ENCODE measurements around the gene RANBP2. TPM values are rescaled to one million over a fixed set of nuclear protein-coding genes. Genes with fewer than 3 reads are reported as not detected.

RANBP2 gene
- total and polyA plus RNA-seq, 9 of the 15 experiments (the other 6 are each of a cell fraction or from before 2014, with no cell fraction given) = 11.7 to 97.4 (median 48.1) TPM

DNA sequence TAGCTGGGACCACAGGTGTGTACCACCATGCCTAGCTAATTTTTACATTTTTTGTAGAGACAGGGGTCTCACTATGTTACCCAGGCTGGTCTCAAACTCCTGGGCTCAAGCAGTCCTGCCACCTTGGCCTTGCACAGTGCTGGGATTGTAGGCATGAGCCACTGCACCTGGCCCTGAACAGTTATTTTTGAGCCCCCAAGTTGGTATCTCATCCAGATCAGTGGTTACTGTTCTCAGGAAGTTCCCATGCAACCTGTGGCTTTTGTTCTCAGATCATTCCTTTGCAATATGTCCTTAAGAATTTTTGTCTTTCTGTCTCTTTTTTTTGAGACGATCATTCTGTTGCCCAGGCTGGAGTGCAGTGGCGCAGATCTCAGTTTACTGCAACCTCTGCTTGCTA lies 59.6 kb downstream of the RANBP2 start (continued):
- TF ChIP-seq, protein P1, sequence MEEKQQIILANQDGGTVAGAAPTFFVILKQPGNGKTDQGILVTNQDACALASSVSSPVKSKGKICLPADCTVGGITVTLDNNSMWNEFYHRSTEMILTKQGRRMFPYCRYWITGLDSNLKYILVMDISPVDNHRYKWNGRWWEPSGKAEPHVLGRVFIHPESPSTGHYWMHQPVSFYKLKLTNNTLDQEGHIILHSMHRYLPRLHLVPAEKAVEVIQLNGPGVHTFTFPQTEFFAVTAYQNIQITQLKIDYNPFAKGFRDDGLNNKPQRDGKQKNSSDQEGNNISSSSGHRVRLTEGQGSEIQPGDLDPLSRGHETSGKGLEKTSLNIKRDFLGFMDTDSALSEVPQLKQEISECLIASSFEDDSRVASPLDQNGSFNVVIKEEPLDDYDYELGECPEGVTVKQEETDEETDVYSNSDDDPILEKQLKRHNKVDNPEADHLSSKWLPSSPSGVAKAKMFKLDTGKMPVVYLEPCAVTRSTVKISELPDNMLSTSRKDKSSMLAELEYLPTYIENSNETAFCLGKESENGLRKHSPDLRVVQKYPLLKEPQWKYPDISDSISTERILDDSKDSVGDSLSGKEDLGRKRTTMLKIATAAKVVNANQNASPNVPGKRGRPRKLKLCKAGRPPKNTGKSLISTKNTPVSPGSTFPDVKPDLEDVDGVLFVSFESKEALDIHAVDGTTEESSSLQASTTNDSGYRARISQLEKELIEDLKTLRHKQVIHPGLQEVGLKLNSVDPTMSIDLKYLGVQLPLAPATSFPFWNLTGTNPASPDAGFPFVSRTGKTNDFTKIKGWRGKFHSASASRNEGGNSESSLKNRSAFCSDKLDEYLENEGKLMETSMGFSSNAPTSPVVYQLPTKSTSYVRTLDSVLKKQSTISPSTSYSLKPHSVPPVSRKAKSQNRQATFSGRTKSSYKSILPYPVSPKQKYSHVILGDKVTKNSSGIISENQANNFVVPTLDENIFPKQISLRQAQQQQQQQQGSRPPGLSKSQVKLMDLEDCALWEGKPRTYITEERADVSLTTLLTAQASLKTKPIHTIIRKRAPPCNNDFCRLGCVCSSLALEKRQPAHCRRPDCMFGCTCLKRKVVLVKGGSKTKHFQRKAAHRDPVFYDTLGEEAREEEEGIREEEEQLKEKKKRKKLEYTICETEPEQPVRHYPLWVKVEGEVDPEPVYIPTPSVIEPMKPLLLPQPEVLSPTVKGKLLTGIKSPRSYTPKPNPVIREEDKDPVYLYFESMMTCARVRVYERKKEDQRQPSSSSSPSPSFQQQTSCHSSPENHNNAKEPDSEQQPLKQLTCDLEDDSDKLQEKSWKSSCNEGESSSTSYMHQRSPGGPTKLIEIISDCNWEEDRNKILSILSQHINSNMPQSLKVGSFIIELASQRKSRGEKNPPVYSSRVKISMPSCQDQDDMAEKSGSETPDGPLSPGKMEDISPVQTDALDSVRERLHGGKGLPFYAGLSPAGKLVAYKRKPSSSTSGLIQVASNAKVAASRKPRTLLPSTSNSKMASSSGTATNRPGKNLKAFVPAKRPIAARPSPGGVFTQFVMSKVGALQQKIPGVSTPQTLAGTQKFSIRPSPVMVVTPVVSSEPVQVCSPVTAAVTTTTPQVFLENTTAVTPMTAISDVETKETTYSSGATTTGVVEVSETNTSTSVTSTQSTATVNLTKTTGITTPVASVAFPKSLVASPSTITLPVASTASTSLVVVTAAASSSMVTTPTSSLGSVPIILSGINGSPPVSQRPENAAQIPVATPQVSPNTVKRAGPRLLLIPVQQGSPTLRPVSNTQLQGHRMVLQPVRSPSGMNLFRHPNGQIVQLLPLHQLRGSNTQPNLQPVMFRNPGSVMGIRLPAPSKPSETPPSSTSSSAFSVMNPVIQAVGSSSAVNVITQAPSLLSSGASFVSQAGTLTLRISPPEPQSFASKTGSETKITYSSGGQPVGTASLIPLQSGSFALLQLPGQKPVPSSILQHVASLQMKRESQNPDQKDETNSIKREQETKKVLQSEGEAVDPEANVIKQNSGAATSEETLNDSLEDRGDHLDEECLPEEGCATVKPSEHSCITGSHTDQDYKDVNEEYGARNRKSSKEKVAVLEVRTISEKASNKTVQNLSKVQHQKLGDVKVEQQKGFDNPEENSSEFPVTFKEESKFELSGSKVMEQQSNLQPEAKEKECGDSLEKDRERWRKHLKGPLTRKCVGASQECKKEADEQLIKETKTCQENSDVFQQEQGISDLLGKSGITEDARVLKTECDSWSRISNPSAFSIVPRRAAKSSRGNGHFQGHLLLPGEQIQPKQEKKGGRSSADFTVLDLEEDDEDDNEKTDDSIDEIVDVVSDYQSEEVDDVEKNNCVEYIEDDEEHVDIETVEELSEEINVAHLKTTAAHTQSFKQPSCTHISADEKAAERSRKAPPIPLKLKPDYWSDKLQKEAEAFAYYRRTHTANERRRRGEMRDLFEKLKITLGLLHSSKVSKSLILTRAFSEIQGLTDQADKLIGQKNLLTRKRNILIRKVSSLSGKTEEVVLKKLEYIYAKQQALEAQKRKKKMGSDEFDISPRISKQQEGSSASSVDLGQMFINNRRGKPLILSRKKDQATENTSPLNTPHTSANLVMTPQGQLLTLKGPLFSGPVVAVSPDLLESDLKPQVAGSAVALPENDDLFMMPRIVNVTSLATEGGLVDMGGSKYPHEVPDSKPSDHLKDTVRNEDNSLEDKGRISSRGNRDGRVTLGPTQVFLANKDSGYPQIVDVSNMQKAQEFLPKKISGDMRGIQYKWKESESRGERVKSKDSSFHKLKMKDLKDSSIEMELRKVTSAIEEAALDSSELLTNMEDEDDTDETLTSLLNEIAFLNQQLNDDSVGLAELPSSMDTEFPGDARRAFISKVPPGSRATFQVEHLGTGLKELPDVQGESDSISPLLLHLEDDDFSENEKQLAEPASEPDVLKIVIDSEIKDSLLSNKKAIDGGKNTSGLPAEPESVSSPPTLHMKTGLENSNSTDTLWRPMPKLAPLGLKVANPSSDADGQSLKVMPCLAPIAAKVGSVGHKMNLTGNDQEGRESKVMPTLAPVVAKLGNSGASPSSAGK (IDR thresholded peaks at IDR 0.05) = no peak
- TF ChIP-seq CC2D1A (IDR thresholded peaks at IDR 0.05) (no peak), POLR2A (conservative IDR thresholded peaks at IDR 0.05) (no peak), ETV5 (CRISPR knock-in tag; IDR thresholded peaks at IDR 0.05; ENCODE audit: low read depth) (no peak), PTTG1 (tag; IDR thresholded peaks at IDR 0.05; ENCODE audit: low read depth) (no peak)
- TF ChIP-seq, protein P2, sequence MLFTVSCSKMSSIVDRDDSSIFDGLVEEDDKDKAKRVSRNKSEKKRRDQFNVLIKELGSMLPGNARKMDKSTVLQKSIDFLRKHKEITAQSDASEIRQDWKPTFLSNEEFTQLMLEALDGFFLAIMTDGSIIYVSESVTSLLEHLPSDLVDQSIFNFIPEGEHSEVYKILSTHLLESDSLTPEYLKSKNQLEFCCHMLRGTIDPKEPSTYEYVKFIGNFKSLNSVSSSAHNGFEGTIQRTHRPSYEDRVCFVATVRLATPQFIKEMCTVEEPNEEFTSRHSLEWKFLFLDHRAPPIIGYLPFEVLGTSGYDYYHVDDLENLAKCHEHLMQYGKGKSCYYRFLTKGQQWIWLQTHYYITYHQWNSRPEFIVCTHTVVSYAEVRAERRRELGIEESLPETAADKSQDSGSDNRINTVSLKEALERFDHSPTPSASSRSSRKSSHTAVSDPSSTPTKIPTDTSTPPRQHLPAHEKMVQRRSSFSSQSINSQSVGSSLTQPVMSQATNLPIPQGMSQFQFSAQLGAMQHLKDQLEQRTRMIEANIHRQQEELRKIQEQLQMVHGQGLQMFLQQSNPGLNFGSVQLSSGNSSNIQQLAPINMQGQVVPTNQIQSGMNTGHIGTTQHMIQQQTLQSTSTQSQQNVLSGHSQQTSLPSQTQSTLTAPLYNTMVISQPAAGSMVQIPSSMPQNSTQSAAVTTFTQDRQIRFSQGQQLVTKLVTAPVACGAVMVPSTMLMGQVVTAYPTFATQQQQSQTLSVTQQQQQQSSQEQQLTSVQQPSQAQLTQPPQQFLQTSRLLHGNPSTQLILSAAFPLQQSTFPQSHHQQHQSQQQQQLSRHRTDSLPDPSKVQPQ (CRISPR knock-in tag; IDR thresholded peaks at IDR 0.05; ENCODE audit: borderline replicate concordance) = no peak
